ENCODE data around the gene TAF3.

The TAF3 gene

GRCh38 chr10:7856678-7857077 is 38.4 kb downstream of the TAF3 start:
- H3K4me3 ChIP-seq (ENCODE audit: low read depth, low read length): no peak overlapping the region
- H3K4me2 ChIP-seq (ENCODE audit: low read length): no peak overlapping the region
- peaks cover 0 to 1% of the 10 kb centered on the region in 2 experiments for H3K36me3 ChIP-seq (ENCODE audit: control insufficient read depth in 1 of 2, insufficient read depth in 2 of 2, low read length in 2 of 2)
- H2BK12ac ChIP-seq (ENCODE audit: low read length): no peak overlapping the region
- no peak overlapping the region for H4K91ac ChIP-seq (ENCODE audit: low read depth, low read length)
- no peaks in the 10 kb centered on the region for H3K79me2 ChIP-seq (ENCODE audit: control insufficient read depth, insufficient read depth, low read length, poor library complexity)
- no peak overlapping the region for H2AK5ac ChIP-seq (ENCODE audit: low read length)
- peaks cover 3% of the 10 kb centered on the region for H3K79me1 ChIP-seq (ENCODE audit: low read length)
- no peaks in the 10 kb centered on the region for H3K9me3 ChIP-seq (ENCODE audit: insufficient read depth, low read depth, low read length)
- H2BK120ac ChIP-seq (ENCODE audit: insufficient read depth, low read length, poor library complexity): no peak overlapping the region
- H3K18ac ChIP-seq (ENCODE audit: low read length): no peak overlapping the region
- peaks cover 0 to 7% of the 10 kb centered on the region in 2 experiments for H3K4me1 ChIP-seq (ENCODE audit: control insufficient read depth in 1 of 2, insufficient read depth in 2 of 2, low read length in 2 of 2)
- no peak for DNase-seq
- H3K23ac ChIP-seq (ENCODE audit: low read length): no peak overlapping the region
- no peaks in the 10 kb centered on the region for H3K27me3 ChIP-seq (ENCODE audit: insufficient read depth, low read length)
- no peak overlapping the region for H3K14ac ChIP-seq (ENCODE audit: low read length)
- no CpG with 5 or more reads among the region's 4 CpGs for WGBS (ENCODE audit: extremely low coverage, insufficient coverage, insufficient read length)
- no peak overlapping the region for H4K12ac ChIP-seq (ENCODE audit: low read depth, low read length)
- H2AFZ ChIP-seq (ENCODE audit: insufficient read depth, low read length, poor library complexity): no peak overlapping the region
- no peak overlapping the region for H3K27ac ChIP-seq (ENCODE audit: low read depth, low read length)
- H3K4ac ChIP-seq (ENCODE audit: low read depth, low read length): no peak overlapping the region
- H3K9ac ChIP-seq (ENCODE audit: low read length): no peak overlapping the region
- H4K8ac ChIP-seq (ENCODE audit: low read depth, low read length): no peak overlapping the region
- H2BK5ac ChIP-seq (ENCODE audit: low read depth, low read length, poor library complexity): no peak overlapping the region

DNA sequence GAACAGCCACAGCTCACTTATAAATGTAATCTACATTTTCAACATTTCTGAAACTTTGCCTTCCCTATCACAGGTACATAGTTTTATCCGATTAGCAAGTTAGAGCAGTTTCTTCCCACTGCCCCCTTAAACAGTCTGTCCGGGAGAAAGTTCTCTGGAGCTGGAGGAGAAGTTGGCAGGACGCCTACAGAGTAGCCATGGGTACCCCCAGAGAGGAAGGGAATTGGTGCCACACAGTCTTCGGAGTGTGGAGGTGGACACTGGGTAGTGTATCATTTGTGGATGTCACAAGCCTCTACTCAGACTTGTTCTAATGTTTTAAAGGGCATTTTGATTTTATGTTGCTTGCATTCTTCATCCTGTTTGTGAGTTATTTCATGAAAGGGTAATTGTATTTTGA is 39.0 kb downstream of the TAF3 start:
- H2BK5ac ChIP-seq (ENCODE audit: low read depth, low read length, poor library complexity): no peak overlapping the region
- H3K4me2 ChIP-seq (ENCODE audit: low read length): no peak overlapping the region
- H2BK12ac ChIP-seq (ENCODE audit: low read length): no peak overlapping the region
- peak overlapping the region; percentile 44 for H3K23ac ChIP-seq (ENCODE audit: low read length)
- no peak for DNase-seq
- no peak overlapping the region for H3K27ac ChIP-seq (ENCODE audit: low read depth, low read length)
- H3K9me3 ChIP-seq (ENCODE audit: insufficient read depth, low read depth, low read length): no peaks in the 10 kb centered on the region
- H4K8ac ChIP-seq (ENCODE audit: low read depth, low read length): no peak overlapping the region
- no peak overlapping the region for H4K12ac ChIP-seq (ENCODE audit: low read depth, low read length)
- whole genome bisulfite sequencing (ENCODE audit: extremely low coverage, insufficient coverage, insufficient read length): no CpG with 5 or more reads among the region's 4 CpGs
- peak overlapping the region; percentile 24 for H3K4ac ChIP-seq (ENCODE audit: low read depth, low read length)
- no peak overlapping the region for H3K14ac ChIP-seq (ENCODE audit: low read length)
- no peak overlapping the region for H3K18ac ChIP-seq (ENCODE audit: low read length)
- no peaks in the 10 kb centered on the region for H3K36me3 ChIP-seq (ENCODE audit: control insufficient read depth in 1 of 2, insufficient read depth in 2 of 2, low read length in 2 of 2)
- H2AK5ac ChIP-seq (ENCODE audit: low read length): no peak overlapping the region
- no peak overlapping the region for H2AFZ ChIP-seq (ENCODE audit: insufficient read depth, low read length, poor library complexity)
- no peaks in the 10 kb centered on the region for H3K79me2 ChIP-seq (ENCODE audit: control insufficient read depth, insufficient read depth, low read length, poor library complexity)
- H3K4me1 ChIP-seq (ENCODE audit: control insufficient read depth in 1 of 2, insufficient read depth in 2 of 2, low read length in 2 of 2): peaks cover 0 to 7% of the 10 kb centered on the region in 2 experiments
- peak overlapping the region; percentile 57 for H4K91ac ChIP-seq (ENCODE audit: low read depth, low read length)
- H2BK120ac ChIP-seq (ENCODE audit: insufficient read depth, low read length, poor library complexity): no peak overlapping the region
- no peak overlapping the region for H3K4me3 ChIP-seq (ENCODE audit: low read depth, low read length)
- H3K79me1 ChIP-seq (ENCODE audit: low read length): peaks cover 3% of the 10 kb centered on the region
- no peaks in the 10 kb centered on the region for H3K27me3 ChIP-seq (ENCODE audit: insufficient read depth, low read length)
- H3K9ac ChIP-seq (ENCODE audit: low read length): no peak overlapping the region

DNA sequence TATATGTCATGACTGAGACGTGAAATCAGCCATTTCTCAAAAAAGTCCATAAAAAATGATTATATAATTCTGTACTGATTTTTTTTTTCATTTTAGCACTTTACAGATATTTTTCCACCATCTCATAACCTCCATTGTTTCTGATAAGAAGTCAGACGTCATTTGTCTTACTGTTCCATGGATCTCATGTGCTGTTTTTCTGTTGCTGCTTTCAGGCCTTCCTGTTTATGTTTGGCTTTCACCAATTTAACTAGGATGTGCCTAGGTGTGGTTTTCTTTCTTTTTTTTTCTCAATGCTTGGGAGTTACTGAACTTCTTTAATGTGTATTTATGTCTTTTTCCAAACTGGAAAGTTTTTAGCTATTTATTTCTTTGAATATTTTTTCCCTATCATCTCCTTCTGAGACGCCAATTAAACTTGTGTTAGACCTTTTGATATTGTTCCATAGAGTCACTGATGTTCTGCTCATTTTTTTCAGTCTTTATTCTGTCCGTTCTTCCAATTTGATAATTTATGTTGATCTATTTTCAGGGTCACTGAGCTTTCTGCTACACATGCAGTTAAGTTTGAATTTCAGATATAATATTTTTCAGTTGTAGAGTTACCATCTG is 43.3 kb downstream of the TAF3 start:
- no peak overlapping the region for H4K8ac ChIP-seq (ENCODE audit: low read depth, low read length)
- no peak overlapping the region for H2AFZ ChIP-seq (ENCODE audit: insufficient read depth, low read length, poor library complexity)
- peaks cover 8 to 9% of the 10 kb centered on the region in 2 experiments for H3K4me1 ChIP-seq (ENCODE audit: control insufficient read depth in 1 of 2, insufficient read depth in 2 of 2, low read length in 2 of 2)
- H2AK5ac ChIP-seq (ENCODE audit: low read length): no peak overlapping the region
- H3K4me3 ChIP-seq (ENCODE audit: low read depth, low read length): no peak overlapping the region
- WGBS (ENCODE audit: extremely low coverage, insufficient coverage, insufficient read length): no CpG with 5 or more reads among the region's 4 CpGs
- H3K79me2 ChIP-seq (ENCODE audit: control insufficient read depth, insufficient read depth, low read length, poor library complexity): no peaks in the 10 kb centered on the region
- no peak overlapping the region for H3K4ac ChIP-seq (ENCODE audit: low read depth, low read length)
- H3K18ac ChIP-seq (ENCODE audit: low read length): no peak overlapping the region
- no peaks in the 10 kb centered on the region for H3K9me3 ChIP-seq (ENCODE audit: insufficient read depth, low read depth, low read length)
- H4K91ac ChIP-seq (ENCODE audit: low read depth, low read length): no peak overlapping the region
- no peaks in the 10 kb centered on the region for H3K36me3 ChIP-seq (ENCODE audit: control insufficient read depth in 1 of 2, insufficient read depth in 2 of 2, low read length in 2 of 2)
- H3K79me1 ChIP-seq (ENCODE audit: low read length): peaks cover 2% of the 10 kb centered on the region
- H3K27me3 ChIP-seq (ENCODE audit: insufficient read depth, low read length): no peaks in the 10 kb centered on the region
- H3K14ac ChIP-seq (ENCODE audit: low read length): no peak overlapping the region
- no peak overlapping the region for H3K23ac ChIP-seq (ENCODE audit: low read length)
- no peak overlapping the region for H4K12ac ChIP-seq (ENCODE audit: low read depth, low read length)
- no peak overlapping the region for H2BK12ac ChIP-seq (ENCODE audit: low read length)
- no peak overlapping the region for H3K4me2 ChIP-seq (ENCODE audit: low read length)
- H3K27ac ChIP-seq (ENCODE audit: low read depth, low read length): no peak overlapping the region
- no peak overlapping the region for H2BK120ac ChIP-seq (ENCODE audit: insufficient read depth, low read length, poor library complexity)
- no peak overlapping the region for H2BK5ac ChIP-seq (ENCODE audit: low read depth, low read length, poor library complexity)
- DNase-seq: no peak
- H3K9ac ChIP-seq (ENCODE audit: low read length): no peak overlapping the region

GRCh38 chr10:7862121-7862514 is 43.8 kb downstream of the TAF3 start:
- Histone ChIP-seq H3K18ac (ENCODE audit: low read length) (no peak overlapping the region), H3K36me3 (ENCODE audit: control insufficient read depth in 1 of 2, insufficient read depth in 2 of 2, low read length in 2 of 2) (no peaks in the 10 kb centered on the region), H4K8ac (ENCODE audit: low read depth, low read length) (no peak overlapping the region), H3K4me3 (ENCODE audit: low read depth, low read length) (no peak overlapping the region), H3K14ac (ENCODE audit: low read length) (no peak overlapping the region), H3K79me2 (ENCODE audit: control insufficient read depth, insufficient read depth, low read length, poor library complexity) (no peaks in the 10 kb centered on the region), H3K79me1 (ENCODE audit: low read length) (peaks cover 2% of the 10 kb centered on the region), H2AK5ac (ENCODE audit: low read length) (no peak overlapping the region), H3K4ac (ENCODE audit: low read depth, low read length) (no peak overlapping the region), H2BK120ac (ENCODE audit: insufficient read depth, low read length, poor library complexity) (no peak overlapping the region), H2AFZ (ENCODE audit: insufficient read depth, low read length, poor library complexity) (no peak overlapping the region), H3K9ac (ENCODE audit: low read length) (no peak overlapping the region), H3K27ac (ENCODE audit: low read depth, low read length) (no peak overlapping the region), H2BK5ac (ENCODE audit: low read depth, low read length, poor library complexity) (no peak overlapping the region), H3K23ac (ENCODE audit: low read length) (no peak overlapping the region), H4K12ac (ENCODE audit: low read depth, low read length) (no peak overlapping the region), H3K27me3 (ENCODE audit: insufficient read depth, low read length) (no peaks in the 10 kb centered on the region), H2BK12ac (ENCODE audit: low read length) (no peak overlapping the region), H3K4me1 (ENCODE audit: control insufficient read depth in 1 of 2, insufficient read depth in 2 of 2, low read length in 2 of 2) (peaks cover 8 to 9% of the 10 kb centered on the region in 2 experiments), H4K91ac (ENCODE audit: low read depth, low read length) (no peak overlapping the region), H3K4me2 (ENCODE audit: low read length) (no peak overlapping the region), H3K9me3 (ENCODE audit: insufficient read depth, low read depth, low read length) (no peaks in the 10 kb centered on the region)
- no peak for DNase-seq
